H9 (cell line): ENCODE results near the gene GIT1. TPM values are rescaled to one million over a fixed set of nuclear protein-coding genes. Genes with fewer than 3 reads are reported as not detected.

Source experiments
- DNase-seq: peaks from one replicate; pipeline ENCODE4 v3.0.0-alpha.2; 2017
- H2AFZ ChIP-seq: one replicate; pipeline ENCODE4 v1.6.1; 2013; ENCODE audit warnings: mild to moderate bottlenecking, low read length, control low read depth, moderate library complexity
- H2AK5ac ChIP-seq: 2 replicates; pipeline ENCODE4 v1.6.1; 2013; ENCODE audit warnings: low read length, control low read depth, mixed read lengths; ENCODE audit not compliant: insufficient read length
- H2BK120ac ChIP-seq: one replicate; pipeline ENCODE4 v1.6.1; 2013; ENCODE audit warnings: low read depth, mild to moderate bottlenecking, low read length, control low read depth, inconsistent platforms; ENCODE audit not compliant: poor library complexity, severe bottlenecking
- H2BK12ac ChIP-seq: 2 replicates; pipeline ENCODE4 v1.6.1; 2013; ENCODE audit warnings: low read length, control low read depth, mixed read lengths, low read depth; ENCODE audit not compliant: insufficient read length
- H2BK15ac ChIP-seq: 2 replicates; pipeline ENCODE4 v1.6.1; 2013; ENCODE audit warnings: low read depth, low read length, control low read depth
- H2BK20ac ChIP-seq: one replicate; pipeline ENCODE4 v1.6.1; 2013; ENCODE audit warnings: low read depth, mild to moderate bottlenecking, low read length, control low read depth, inconsistent platforms; ENCODE audit not compliant: poor library complexity, severe bottlenecking
- H2BK5ac ChIP-seq: 2 replicates; pipeline ENCODE4 v1.6.1; 2013; ENCODE audit warnings: low read length, control low read depth, mixed read lengths; ENCODE audit not compliant: insufficient read length
- H3K14ac ChIP-seq: 2 replicates; pipeline ENCODE4 v1.6.1; 2013; ENCODE audit warnings: low read length, control low read depth; ENCODE audit not compliant: insufficient read depth
- H3K18ac ChIP-seq: 2 replicates; pipeline ENCODE4 v1.6.1; 2013; ENCODE audit warnings: low read depth, mild to moderate bottlenecking, mixed read lengths, low read length, control low read depth; ENCODE audit not compliant: insufficient read length
- H3K23ac ChIP-seq: 2 replicates; pipeline ENCODE4 v1.6.1; 2013; ENCODE audit warnings: low read length, control low read depth, mixed read lengths, low read depth; ENCODE audit not compliant: insufficient read length
- H3K23me2 ChIP-seq: 2 replicates; pipeline ENCODE4 v1.6.1; 2013; ENCODE audit warnings: low read depth, mild to moderate bottlenecking, mixed read lengths, low read length, control low read depth; ENCODE audit not compliant: insufficient read length, poor library complexity, severe bottlenecking
- H3K27ac ChIP-seq: 2 replicates; pipeline ENCODE4 v1.5.1; 2013; ENCODE audit warnings: low read length, control low read depth, mixed read lengths, low read depth; ENCODE audit not compliant: insufficient read length
- H3K27me3 ChIP-seq: 2 replicates; pipeline ENCODE4 v1.6.1; 2013; ENCODE audit warnings: low read length, control low read depth, inconsistent platforms; ENCODE audit not compliant: insufficient read depth
- H3K4ac ChIP-seq: 2 replicates; pipeline ENCODE4 v1.6.1; 2013; ENCODE audit warnings: low read depth, mild to moderate bottlenecking, control low read depth, inconsistent platforms, low read length, moderate library complexity
- H3K4me1 ChIP-seq: 2 replicates; pipeline ENCODE4 v1.6.1; 2013; ENCODE audit warnings: low read length, control low read depth, inconsistent platforms; ENCODE audit not compliant: insufficient read depth
- H3K4me2 ChIP-seq: 2 replicates; pipeline ENCODE4 v1.6.1; 2013; ENCODE audit warnings: low read length, control low read depth, mixed read lengths; ENCODE audit not compliant: insufficient read length, insufficient read depth
- H3K56ac ChIP-seq: 2 replicates; pipeline ENCODE4 v1.6.1; 2013; ENCODE audit warnings: low read depth, mild to moderate bottlenecking, mixed read lengths, low read length, control low read depth; ENCODE audit not compliant: insufficient read length
- H3K79me1 ChIP-seq: 2 replicates; pipeline ENCODE4 v1.6.1; 2013; ENCODE audit warnings: low read depth, mild to moderate bottlenecking, moderate library complexity, low read length, control low read depth, inconsistent platforms; ENCODE audit not compliant: insufficient read depth, poor library complexity, severe bottlenecking
- H3K79me2 ChIP-seq: 2 replicates; pipeline ENCODE4 v1.6.1; 2013; ENCODE audit warnings: low read length, control low read depth, inconsistent platforms; ENCODE audit not compliant: insufficient read depth
- H3K9ac ChIP-seq: 2 replicates; pipeline ENCODE4 v1.6.1; 2013; ENCODE audit warnings: low read length, control low read depth, mixed read lengths; ENCODE audit not compliant: insufficient read length; ENCODE audit errors: extremely low read depth
- H3K9me3 ChIP-seq: one replicate; pipeline ENCODE4 v1.6.1; 2013; ENCODE audit warnings: low read depth, low read length, inconsistent platforms; ENCODE audit not compliant: control insufficient read depth
- H3T11ph ChIP-seq: one replicate; pipeline ENCODE4 v1.6.1; 2013; ENCODE audit warnings: mild to moderate bottlenecking, low read length, control low read depth, inconsistent platforms
- H4K20me1 ChIP-seq: one replicate; pipeline ENCODE4 v1.6.1; 2013; ENCODE audit not compliant: control insufficient read depth, insufficient read length, insufficient read depth
- H4K5ac ChIP-seq: 2 replicates; pipeline ENCODE4 v1.6.1; 2013; ENCODE audit warnings: low read depth, mild to moderate bottlenecking, mixed read lengths, low read length, control low read depth; ENCODE audit not compliant: insufficient read length
- H4K8ac ChIP-seq: replicated peaks from 2 replicates; pipeline ENCODE4 v1.6.1; 2013; ENCODE audit warnings: low read length, control low read depth, mixed read lengths, low read depth; ENCODE audit not compliant: insufficient read length
- H4K91ac ChIP-seq: 2 replicates; pipeline ENCODE4 v1.6.1; 2013; ENCODE audit warnings: low read depth, mild to moderate bottlenecking, moderate library complexity, mixed read lengths, low read length, control low read depth; ENCODE audit not compliant: insufficient read length
- H3K27ac Mint-ChIP-seq, 3 experiments: 2 replicates in 2 of 3; 3 replicates in 1 of 3; pipeline ENCODE4 v1.8.0; 2020 to 2021; ENCODE audit warnings: mixed read lengths in 3 of 3, mild to moderate bottlenecking in 1 of 3, moderate library complexity in 1 of 3
- H3K27me3 Mint-ChIP-seq: 2 replicates; pipeline ENCODE4 v1.8.0; 2021; ENCODE audit warnings: low read depth, mild to moderate bottlenecking, moderate library complexity, mixed read lengths
- H3K36me3 Mint-ChIP-seq, 3 experiments: 2 replicates in 2 of 3; 3 replicates in 1 of 3; pipeline ENCODE4 v1.8.0; 2020 to 2021; ENCODE audit warnings: low read depth in 3 of 3, mixed read lengths in 3 of 3; ENCODE audit not compliant: insufficient read depth in 1 of 3
- H3K4me1 Mint-ChIP-seq, 2 experiments: 2 replicates each; pipeline ENCODE4 v1.8.0; 2020; ENCODE audit warnings: mixed read lengths in 2 of 2
- H3K4me3 Mint-ChIP-seq, 2 experiments: 2 replicates in 1 of 2; 3 replicates in 1 of 2; pipeline ENCODE4 v1.8.0; 2020 to 2021; ENCODE audit warnings: mild to moderate bottlenecking in 2 of 2, mixed read lengths in 2 of 2, moderate library complexity in 1 of 2
- H3K9me3 Mint-ChIP-seq, 2 experiments: 2 replicates in 1 of 2; 3 replicates in 1 of 2; pipeline ENCODE4 v1.8.0; 2020; ENCODE audit warnings: mild to moderate bottlenecking in 2 of 2, mixed read lengths in 2 of 2, moderate library complexity in 1 of 2
- CTCF ChIP-seq: fragments of 200-600 bp; sonication (generic); conservative IDR thresholded peaks from 3 replicates; pipeline ENCODE4 v1.8.0; 2021; ENCODE audit warnings: antibody characterized with exemption, mild to moderate bottlenecking
- WGBS: extraction: QIAGEN DNeasy Blood & Tissue Kit; methylation state at CpG from one replicate; pipeline ENCODE4 v1.1.7; 2013; ENCODE audit warnings: missing lambda C conversion rate, low lambda C conversion rate, mixed read lengths; ENCODE audit not compliant: insufficient read length; ENCODE audit errors: extremely low coverage; 5-methylcytosine and 5-hydroxymethylcytosine counted together
- total RNA-seq: library from RNA; stranded (reverse); gene quantifications from 2 replicates; pipeline ENCODE4 v1.2.1, GENCODE V29; 2021

GIT1 gene
- total RNA-seq, 1 experiment from 2014 or later: 47.4 TPM

DNA sequence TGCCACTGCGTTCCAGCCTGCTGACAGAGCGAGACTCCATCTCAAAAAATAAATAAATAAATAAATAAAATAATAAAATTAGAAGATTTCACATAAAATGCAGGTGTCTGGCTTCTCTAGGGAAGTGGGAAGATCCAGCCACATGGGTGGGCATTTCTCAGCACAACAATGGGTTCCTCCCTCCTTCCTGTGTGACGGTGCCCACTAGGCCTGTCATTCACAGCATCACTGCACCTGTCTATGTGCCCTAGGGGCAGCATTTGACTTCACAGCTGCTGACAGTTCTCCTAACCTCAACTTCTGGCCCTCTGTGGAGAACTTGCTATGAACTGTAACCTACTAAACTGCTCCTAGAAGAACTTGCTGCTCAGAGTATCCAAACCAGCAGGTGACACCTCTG lies 25.6 kb downstream of the GIT1 start:
- H3K27ac ChIP-seq: no peak overlapping the region
- Mint-ChIP-seq H3K4me3 (no peak overlapping the region; a peak in 1 of 5 replicates), H3K9me3 (no peaks in the 10 kb centered on the region; a peak in 1 of 5 replicates), H3K4me1 (peaks cover 7 to 11% of the 10 kb centered on the region in 2 experiments), H3K27me3 (peaks cover 42% of the 10 kb centered on the region), H3K27ac (no peak overlapping the region), H3K36me3 (no peaks in the 10 kb centered on the region; a peak in 1 of 7 replicates)
- H2AK5ac ChIP-seq: no peak overlapping the region
- H3K9ac ChIP-seq: no peak overlapping the region
- H4K5ac ChIP-seq: no peak overlapping the region
- no CpG with 5 or more reads among the region's 3 CpGs for WGBS
- peaks cover 8% of the 10 kb centered on the region; the same call in 1 of the 2 replicates for H3K27me3 ChIP-seq
- H3K4me2 ChIP-seq: no peak overlapping the region
- no peaks in the 10 kb centered on the region for H3K9me3 ChIP-seq
- H3K4me1 ChIP-seq: no peaks in the 10 kb centered on the region
- no peak overlapping the region for H4K91ac ChIP-seq
- TF ChIP-seq CTCF: no peak
- no peak overlapping the region for H3K23ac ChIP-seq
- peaks cover 16% of the 10 kb centered on the region for H3K23me2 ChIP-seq
- H3K18ac ChIP-seq: no peak overlapping the region
- no peak overlapping the region for H2AFZ ChIP-seq
- H2BK12ac ChIP-seq: no peak overlapping the region
- H2BK20ac ChIP-seq: no peak overlapping the region
- no peak overlapping the region for H2BK15ac ChIP-seq
- H2BK5ac ChIP-seq: no peak overlapping the region
- H3K79me1 ChIP-seq: no peaks in the 10 kb centered on the region
- no peak overlapping the region for H3K14ac ChIP-seq
- H2BK120ac ChIP-seq: no peak overlapping the region
- H3K4ac ChIP-seq: no peak overlapping the region
- no peak overlapping the region for H3K56ac ChIP-seq
- no peak overlapping the region for H4K8ac ChIP-seq
- H3T11ph ChIP-seq: no peak overlapping the region
- H4K20me1 ChIP-seq: no peaks in the 10 kb centered on the region
- no peaks in the 10 kb centered on the region for H3K79me2 ChIP-seq
- DNase-seq: no peak
